ENCODE data around the gene DCUN1D2.

GRCh38 chr13:113510871-113511270, 20.4 kb upstream of the DCUN1D2 start:
- TF ChIP-seq EZH2 (IDR thresholded peaks at IDR 0.05; ENCODE audit: borderline replicate concordance, low read depth, low read length, poor library complexity, severe bottlenecking), result no peak
- TF ChIP-seq CTCF (conservative IDR thresholded peaks at IDR 0.05; ENCODE audit: low read depth, low read length), result no peak
